Body of pancreas (tissue), 4 donors: ENCODE results near the gene ADGRD2.

ENCODE experiments used
- CTCF ChIP-seq, 7 experiments: fragments of 450-650 bp in 4 of 7; fragments of 200-600 bp in 3 of 7; sonication (generic) in 3 of 7; IDR thresholded peaks; one replicate each; pipeline ENCODE4 v1.5.1; 2016 to 2019; ENCODE audit warnings: antibody characterized with exemption in 7 of 7
- POLR2A ChIP-seq, 3 donors: fragments of 450-650 bp; IDR thresholded peaks; one replicate each; pipeline ENCODE4 v1.6.1; 2016; ENCODE audit warnings: antibody characterized with exemption in 3 of 3, mild to moderate bottlenecking in 2 of 3

GRCh38 chr9:124436320-124436719 is 13.9 kb upstream of the ADGRD2 start:
- TF ChIP-seq CTCF (IDR thresholded peaks at IDR 0.05) (no peak), POLR2A (IDR thresholded peaks at IDR 0.05) (no peak)
